ENCODE measurements around the gene NOVA2.
A peak's percentile ranks its signal among the peaks of the same experiment; 100 is the strongest.

NOVA2 gene

GRCh38 chr19:45959517-45960025 lies 14.1 kb downstream of the NOVA2 start:
- DNase-seq: no peak

GRCh38 chr19:45958769-45959516 lies 14.7 kb downstream of the NOVA2 start:
- no peak for DNase-seq

GRCh38 chr19:45958320-45958719 lies 15.3 kb downstream of the NOVA2 start:
- DNase-seq: no peak

- no peak for DNase-seq
Observed at GRCh38 chr19:45955905-45956608, 17.6 kb downstream of the NOVA2 start.

GRCh38 chr19:45954156-45954555 lies 19.5 kb downstream of the NOVA2 start:
- no peak for DNase-seq

GRCh38 chr19:45953676-45954075 lies 20.0 kb downstream of the NOVA2 start:
- no peak for DNase-seq

GRCh38 chr19:45952686-45953505 lies 20.8 kb downstream of the NOVA2 start:
- DNase-seq: peak; percentile 17

- DNase-seq: no peak
Observed at GRCh38 chr19:45952341-45952685, 21.4 kb downstream of the NOVA2 start.

GRCh38 chr19:45947926-45948325 lies 25.7 kb downstream of the NOVA2 start:
- no peak for DNase-seq

GRCh38 chr19:45940515-45940805 lies 33.2 kb downstream of the NOVA2 start:
- no peak for DNase-seq

GRCh38 chr19:45939792-45940514 lies 33.7 kb downstream of the NOVA2 start:
- no peak for DNase-seq

- no peak for DNase-seq
Observed at GRCh38 chr19:45938733-45939319, 34.8 kb downstream of the NOVA2 start.

- no peak for DNase-seq
Observed at GRCh38 chr19:45935267-45935666, 38.4 kb downstream of the NOVA2 start.

- no peak for DNase-seq
Observed at GRCh38 chr19:45934551-45935230, 39.0 kb downstream of the NOVA2 start.

- no peak for DNase-seq
Observed at GRCh38 chr19:45933759-45934158, 39.9 kb downstream of the NOVA2 start.

- no peak for DNase-seq
Observed at GRCh38 chr19:45931055-45931454, 42.6 kb downstream of the NOVA2 start.

- no peak for DNase-seq
Observed at GRCh38 chr19:45929247-45929646, 44.4 kb downstream of the NOVA2 start.

GRCh38 chr19:45927565-45928261 lies 46.0 kb downstream of the NOVA2 start:
- DNase-seq: peak; percentile 94

GRCh38 chr19:45924891-45925447 lies 48.7 kb downstream of the NOVA2 start:
- no peak for DNase-seq

GRCh38 chr19:45922281-45922680 lies 51.4 kb downstream of the NOVA2 start:
- no peak for DNase-seq

- no peak for DNase-seq
Observed at GRCh38 chr19:45920458-45920857, 53.2 kb downstream of the NOVA2 start.

Data from CD4-positive, alpha-beta T cell treated with Interleukin-12 subunit alpha and Interleukin-12 subunit beta, for 1 hour (primary cell).